Activated T-cell treated with anti-CD3 and anti-CD28 coated beads for 4 hours (primary cell): Measurements from ENCODE around the gene SH2D1B.

ENCODE experiments used
- DNase-seq: peaks from one replicate; pipeline ENCODE4 v3.0.0-alpha.2; 2020

The SH2D1B gene

DNA sequence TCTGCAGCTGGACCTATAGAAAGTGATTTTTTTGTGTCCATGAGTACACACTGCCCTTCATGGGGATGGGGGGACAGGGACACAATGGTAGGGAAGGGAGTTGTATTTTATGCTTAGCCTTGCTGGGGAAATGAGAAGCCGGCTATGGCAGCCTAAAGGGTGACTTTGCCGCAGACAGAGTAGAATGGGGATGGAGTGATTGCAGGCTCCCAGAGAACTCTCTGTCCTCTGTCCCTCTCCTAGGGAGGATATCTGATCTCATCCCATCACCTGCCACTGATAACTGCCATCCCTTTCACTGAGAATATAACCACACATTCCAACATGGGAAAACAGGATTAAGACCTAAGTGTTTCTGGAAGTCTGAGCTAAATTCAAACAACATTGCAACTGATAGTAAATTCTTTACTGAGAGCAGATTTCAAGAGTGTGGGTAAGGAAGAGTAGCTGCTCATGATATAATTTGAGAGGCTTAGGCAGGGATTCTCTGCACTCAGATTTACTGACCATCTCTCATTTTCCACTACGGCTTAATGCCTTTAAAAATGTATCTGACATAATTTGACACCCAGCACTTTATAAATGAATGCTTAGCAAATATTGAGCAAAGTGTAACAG, 13.9 kb downstream of the SH2D1B start:
- no peak for DNase-seq

DNA sequence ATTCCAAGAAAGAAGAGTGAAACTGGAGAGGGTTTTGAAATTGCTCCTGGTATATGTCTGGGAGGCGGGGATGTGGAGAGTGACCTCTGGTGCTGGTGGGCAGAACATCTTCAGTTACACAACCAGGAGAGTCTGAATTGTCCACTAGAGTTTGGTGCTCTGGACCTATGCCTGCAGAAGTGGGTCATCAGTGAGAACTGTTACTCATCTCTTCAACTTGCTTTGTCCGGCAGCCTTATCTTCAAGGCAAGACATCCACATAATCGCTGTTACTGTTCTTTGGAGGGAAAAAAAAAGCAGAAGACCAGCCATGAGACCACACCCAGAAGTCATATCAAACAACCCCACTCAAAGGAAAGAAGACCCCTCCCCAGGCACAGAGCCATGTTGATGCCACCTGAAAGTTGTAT, 14.9 kb downstream of the SH2D1B start:
- no peak for DNase-seq

- DNase-seq, result no peak
These were observed 15.6 kb downstream of the SH2D1B start for GRCh38 chr1:162396201-162396906.

- DNase-seq, result no peak
These were observed 20.0 kb downstream of the SH2D1B start for GRCh38 chr1:162391790-162392563.

DNA sequence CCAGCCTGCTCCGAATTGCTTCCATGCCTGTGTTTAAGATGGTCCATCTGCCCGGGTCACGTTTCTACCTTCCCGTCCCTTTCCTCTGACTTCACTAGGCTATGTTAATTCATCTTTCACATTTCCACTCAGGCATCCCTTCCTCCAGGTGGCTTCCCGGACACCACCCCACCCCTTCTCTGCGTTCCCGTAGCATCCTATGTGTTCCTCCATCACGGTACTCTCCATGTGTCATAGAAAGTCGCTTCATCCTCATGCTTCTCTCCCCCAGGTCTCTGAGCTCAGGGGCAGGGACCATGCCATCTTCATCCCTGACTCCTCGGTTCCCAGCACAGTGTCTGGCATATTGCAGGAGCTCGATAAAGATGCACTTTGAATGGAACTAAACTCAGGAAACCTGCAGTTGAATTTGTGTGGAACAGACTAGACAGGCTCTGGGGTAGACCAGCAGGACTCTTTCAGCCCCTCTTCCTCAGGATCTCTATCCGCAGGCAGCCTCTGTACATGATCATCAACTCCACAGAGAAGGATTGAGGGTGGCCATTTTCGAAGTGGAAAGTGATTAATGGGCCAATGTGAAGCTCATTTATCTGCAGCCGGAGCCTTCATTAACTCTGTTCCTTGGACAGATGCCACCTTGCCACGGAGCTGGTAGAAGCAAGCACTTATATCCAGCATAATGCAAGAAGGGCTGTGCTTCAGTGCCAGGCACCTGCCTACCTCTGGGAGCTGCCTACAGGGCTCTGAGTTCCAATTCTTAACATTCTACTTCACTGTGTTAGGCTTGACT, 21.3 kb downstream of the SH2D1B start:
- DNase-seq, result no peak

DNA sequence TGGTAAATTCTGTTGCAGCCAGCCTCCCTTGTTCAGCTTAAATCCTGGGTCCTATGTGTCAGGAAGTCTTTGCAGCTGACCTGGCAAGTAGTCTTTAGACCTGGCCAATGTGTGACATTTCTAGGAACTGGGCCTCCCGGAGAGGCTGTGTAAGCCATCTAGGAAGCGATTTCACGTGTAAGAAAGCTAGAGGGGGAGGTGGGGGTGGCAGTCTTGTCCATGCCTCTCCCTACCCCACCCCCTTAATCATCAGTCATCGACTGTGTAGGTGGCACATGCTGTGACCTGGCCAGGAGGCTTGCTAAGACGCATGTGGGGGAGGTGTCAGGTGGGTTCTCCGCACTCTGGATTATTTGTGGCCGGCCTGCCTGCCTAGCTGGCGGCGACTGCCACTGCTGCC, 22.0 kb downstream of the SH2D1B start:
- no peak for DNase-seq

DNA sequence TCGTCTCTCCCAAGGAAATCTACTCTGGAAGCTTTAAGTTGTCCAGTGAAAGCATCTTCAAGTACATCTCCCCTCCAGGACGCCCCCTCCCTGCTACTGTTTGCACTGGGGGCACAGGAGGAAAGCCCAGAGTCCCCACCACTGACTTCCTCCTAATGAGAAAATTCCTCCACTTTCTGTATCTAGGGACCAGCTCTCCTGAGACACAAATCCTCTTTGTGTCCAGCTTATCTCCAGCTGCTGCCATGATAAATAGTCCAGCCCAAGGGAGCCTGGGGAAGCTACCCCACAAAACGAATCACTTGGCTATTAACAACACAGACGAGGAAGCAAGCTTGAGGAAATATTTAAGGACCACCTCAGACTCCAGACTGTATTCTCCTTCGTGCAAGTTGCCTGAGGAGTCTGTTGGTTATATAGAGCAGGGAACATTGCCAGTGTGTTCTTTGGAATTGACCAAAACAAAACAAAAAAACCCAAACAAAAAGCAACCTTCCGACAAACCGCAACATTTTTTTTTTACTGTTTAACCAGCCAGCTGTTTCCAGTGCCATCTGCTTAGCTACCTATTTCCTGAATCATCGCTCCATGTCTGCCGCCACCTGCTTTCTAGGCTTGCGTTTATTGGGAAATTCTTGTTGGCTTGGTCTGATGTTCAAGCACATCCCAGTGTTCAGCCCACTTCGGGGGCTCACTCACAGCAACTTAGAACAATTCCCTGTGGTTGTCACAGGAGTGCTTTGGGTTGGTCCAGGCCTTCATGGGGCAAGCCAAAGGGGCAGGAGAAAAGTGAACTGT, 22.7 kb downstream of the SH2D1B start:
- no peak for DNase-seq

- DNase-seq, result no peak
These were observed 23.3 kb downstream of the SH2D1B start for GRCh38 chr1:162388615-162389014.

GRCh38 chr1:162388083-162388594, 23.8 kb downstream of the SH2D1B start:
- no peak for DNase-seq

GRCh38 chr1:162387226-162388082, 24.5 kb downstream of the SH2D1B start:
- no peak for DNase-seq

- no peak for DNase-seq
These were observed 25.4 kb downstream of the SH2D1B start for GRCh38 chr1:162386292-162387225.

- DNase-seq, result no peak
These were observed 26.2 kb downstream of the SH2D1B start for GRCh38 chr1:162385702-162386101.

- DNase-seq, result no peak
These were observed 26.7 kb downstream of the SH2D1B start for GRCh38 chr1:162385280-162385623.

DNA sequence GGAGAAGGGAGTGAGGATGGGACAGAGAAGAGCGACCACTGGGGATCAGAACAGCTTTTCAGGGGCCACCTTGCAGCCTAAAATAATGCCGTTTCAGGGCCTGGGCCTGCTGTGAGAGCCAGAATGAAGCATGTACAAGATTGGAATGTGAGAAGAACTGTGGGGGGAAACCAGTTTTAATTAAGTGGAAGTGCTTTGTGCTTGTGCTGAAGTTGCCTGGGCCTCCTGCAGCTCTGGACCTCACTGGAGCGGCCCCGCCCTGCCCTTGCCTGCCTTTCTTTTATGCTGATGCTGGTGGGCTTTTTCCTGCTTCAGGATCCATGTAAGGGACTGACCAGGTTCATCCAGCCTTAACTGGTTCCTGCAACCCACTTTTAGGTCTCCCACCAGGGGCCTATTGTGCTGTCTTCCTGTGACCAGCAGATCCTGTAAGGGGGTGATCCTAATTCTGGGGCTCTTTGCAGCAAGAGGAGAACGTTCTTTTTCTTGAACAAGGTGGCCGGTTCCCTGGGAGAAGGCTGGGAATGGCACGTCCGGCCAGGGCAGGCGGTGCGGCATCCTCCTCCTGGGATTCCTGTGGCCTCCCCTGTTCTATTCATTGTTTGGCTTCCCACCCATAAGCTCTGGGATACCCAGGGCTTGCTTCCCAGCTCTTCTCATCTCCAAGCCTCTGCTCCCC, 27.2 kb downstream of the SH2D1B start:
- no peak for DNase-seq

DNA sequence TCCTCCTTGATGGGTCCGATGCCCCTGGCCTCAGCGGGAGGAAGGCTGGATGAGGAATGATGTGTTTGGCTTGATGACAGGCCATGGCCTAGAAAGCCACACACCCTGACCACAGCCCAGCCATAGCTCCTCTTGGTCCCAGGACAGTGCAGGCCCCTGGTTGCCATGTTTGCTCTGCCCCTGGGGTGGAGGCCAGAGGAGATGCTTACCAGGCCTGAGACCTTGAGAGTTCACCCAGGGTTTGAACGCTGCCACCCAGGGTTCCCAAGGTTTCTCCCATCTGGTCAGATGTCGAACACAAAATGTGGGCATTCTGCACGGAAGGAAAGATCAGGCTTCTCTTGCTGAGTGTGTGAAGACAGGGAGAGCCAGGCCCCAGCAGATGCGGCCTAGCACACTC, 27.8 kb downstream of the SH2D1B start:
- DNase-seq, result no peak

DNA sequence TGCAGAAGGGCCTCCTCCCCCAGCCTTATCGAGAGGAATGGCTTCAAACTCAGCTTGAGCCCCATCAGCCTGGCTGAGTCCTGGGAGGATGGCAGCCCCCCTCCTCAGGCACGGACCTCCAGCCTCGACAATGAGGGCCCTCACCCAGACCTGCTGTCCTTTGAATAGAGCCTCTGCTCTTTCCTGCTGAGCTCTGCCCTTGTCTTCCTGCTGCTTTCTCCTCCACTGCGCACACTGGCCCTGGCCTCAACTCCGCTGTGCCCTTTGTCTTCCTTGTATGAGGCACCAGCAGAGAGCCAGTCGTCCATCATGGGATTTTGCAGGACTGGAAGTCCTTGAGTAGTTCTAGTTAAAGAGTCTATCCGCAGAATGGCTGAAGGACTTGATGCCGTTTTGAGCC, 28.4 kb downstream of the SH2D1B start:
- no peak for DNase-seq

- no peak for DNase-seq
These were observed 28.8 kb downstream of the SH2D1B start for GRCh38 chr1:162383091-162383490.

DNA sequence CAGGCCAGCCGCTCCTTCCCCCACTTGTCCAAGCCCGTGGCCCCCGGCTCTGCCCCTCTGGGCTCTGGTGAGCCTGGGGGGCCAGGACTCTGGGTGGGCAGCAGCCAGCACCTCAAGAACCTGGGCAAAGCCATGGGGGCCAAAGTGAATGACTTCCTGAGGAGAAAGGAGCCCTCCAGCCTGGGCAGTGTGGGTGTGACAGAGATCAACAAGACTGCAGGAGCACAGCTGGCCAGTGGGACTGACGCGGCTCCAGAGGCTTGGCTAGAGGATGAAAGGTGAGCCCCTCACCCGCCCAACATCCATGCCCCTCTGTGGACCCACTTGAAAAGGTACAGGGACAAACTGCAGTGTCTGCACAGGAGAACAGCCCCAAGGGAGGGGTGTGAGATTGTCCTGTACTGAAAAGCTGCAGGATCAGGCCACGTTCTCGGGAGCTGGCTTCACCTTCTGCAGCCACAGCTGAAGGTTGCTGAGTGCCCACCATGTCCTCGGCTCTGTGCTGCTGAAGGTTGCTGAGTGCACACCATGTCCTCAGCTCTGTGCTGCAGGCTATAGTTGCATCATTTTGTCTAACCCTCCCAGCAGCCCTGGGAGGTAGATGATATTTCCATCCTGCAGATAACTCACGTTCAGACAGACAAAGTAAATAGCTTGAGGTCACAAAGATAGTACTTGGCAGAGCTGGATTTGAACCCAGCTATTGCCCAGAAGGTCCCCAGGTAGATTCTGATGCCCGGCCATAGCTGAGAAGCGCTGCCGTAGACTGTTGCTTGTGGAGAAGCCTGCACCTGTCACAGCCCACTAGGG, 29.8 kb downstream of the SH2D1B start:
- no peak for DNase-seq

- no peak for DNase-seq
These were observed 30.6 kb downstream of the SH2D1B start, which contains the start of gene C1orf226 for GRCh38 chr1:162381383-162381782. TSS of gene C1orf226 (plus strand) at chr1:162381728. CDS start at chr1:162381902, 174 bp downstream.
